Endodermal cell (in vitro differentiated cells): ENCODE data around the gene CNGB1. TPM values are rescaled to one million over a fixed set of nuclear protein-coding genes. Genes with fewer than 3 reads are reported as not detected.
A peak's percentile ranks its signal among the peaks of the same experiment; 100 is the strongest.
"Not testable (repeated sequence)": the region's sequence is repeated elsewhere in the genome, so short reads cannot be mapped to it uniquely, and the experiment has no call there.

Experiments used
- DNase-seq: peaks from one replicate; pipeline ENCODE4 v3.0.0-alpha.2; 2017
- H3K27ac ChIP-seq: 2 replicates; pipeline ENCODE4 v1.5.1; 2013; ENCODE audit warnings: mild to moderate bottlenecking, low read depth, low read length, moderate library complexity
- H3K27me3 ChIP-seq: 2 replicates; pipeline ENCODE4 v1.6.1; 2013; ENCODE audit warnings: mild to moderate bottlenecking, low read length, moderate library complexity; ENCODE audit not compliant: insufficient read depth, control insufficient read depth, poor library complexity, severe bottlenecking
- H3K36me3 ChIP-seq: 2 replicates; pipeline ENCODE4 v1.7.0; 2013; ENCODE audit warnings: mild to moderate bottlenecking, low read length, moderate library complexity; ENCODE audit not compliant: control insufficient read depth, insufficient read depth
- H3K4me1 ChIP-seq: one replicate; pipeline ENCODE4 v1.7.0; 2013; ENCODE audit warnings: low read length; ENCODE audit not compliant: control insufficient read depth, insufficient read depth
- H3K4me3 ChIP-seq: 2 replicates; pipeline ENCODE4 v1.5.1; 2013; ENCODE audit warnings: mild to moderate bottlenecking, low read length, moderate library complexity
- H3K9ac ChIP-seq: 2 replicates; pipeline ENCODE4 v1.6.1; 2013; ENCODE audit warnings: mild to moderate bottlenecking, low read length, moderate library complexity; ENCODE audit not compliant: poor library complexity, severe bottlenecking; ENCODE audit errors: extremely low read depth
- H3K9me3 ChIP-seq: 2 replicates; pipeline ENCODE4 v1.6.1; 2013; ENCODE audit warnings: mild to moderate bottlenecking, low read length, moderate library complexity; ENCODE audit not compliant: control insufficient read depth
- H3K27ac Mint-ChIP-seq: 2 replicates; pipeline ENCODE4 v1.8.0; 2020; ENCODE audit warnings: mixed read lengths
- H3K27me3 Mint-ChIP-seq: 2 replicates; pipeline ENCODE4 v1.8.0; 2021; ENCODE audit warnings: mild to moderate bottlenecking, mixed read lengths; ENCODE audit not compliant: insufficient read depth
- H3K36me3 Mint-ChIP-seq: 2 replicates; pipeline ENCODE4 v1.8.0; 2020; ENCODE audit warnings: low read depth, mixed read lengths
- H3K4me1 Mint-ChIP-seq: 2 replicates; pipeline ENCODE4 v1.8.0; 2020; ENCODE audit warnings: mixed read lengths
- H3K4me3 Mint-ChIP-seq: 2 replicates; pipeline ENCODE4 v1.8.0; 2020; ENCODE audit warnings: mild to moderate bottlenecking, moderate library complexity, mixed read lengths
- H3K9me3 Mint-ChIP-seq: 2 replicates; pipeline ENCODE4 v1.8.0; 2020; ENCODE audit warnings: mild to moderate bottlenecking, mixed read lengths
- WGBS, 2 experiments: methylation state at CpG; one replicate each; pipeline versions ENCODE4 v1.1.5 to v1.1.7; 2013; ENCODE audit warnings: missing lambda C conversion rate in 2 of 2, mixed read lengths in 1 of 2; ENCODE audit not compliant: insufficient coverage in 1 of 2, insufficient read length in 1 of 2; 5-methylcytosine and 5-hydroxymethylcytosine counted together
- total RNA-seq, 2 donors: library from RNA; stranded (reverse); fragmentation: NEBNext Ultra II Directional in 1 of 2; extraction: Animal tissue kit (Norgen Biotek cat#: 25700) in 1 of 2; gene quantifications; 2 replicates in 1 of 2; 3 replicates in 1 of 2; pipeline ENCODE4 v1.2.1, GENCODE V29; 2021
- TF ChIP-seq, protein P1 (sequence below): fragments of 200-600 bp; sonication (generic); conservative IDR thresholded peaks from 2 replicates; pipeline ENCODE4 v1.5.0; 2021; ENCODE audit warnings: antibody characterized with exemption, mild to moderate bottlenecking

CNGB1 gene
- total RNA-seq, 2 donors from 2014 or later = 0.29 to 0.60 TPM

DNA sequence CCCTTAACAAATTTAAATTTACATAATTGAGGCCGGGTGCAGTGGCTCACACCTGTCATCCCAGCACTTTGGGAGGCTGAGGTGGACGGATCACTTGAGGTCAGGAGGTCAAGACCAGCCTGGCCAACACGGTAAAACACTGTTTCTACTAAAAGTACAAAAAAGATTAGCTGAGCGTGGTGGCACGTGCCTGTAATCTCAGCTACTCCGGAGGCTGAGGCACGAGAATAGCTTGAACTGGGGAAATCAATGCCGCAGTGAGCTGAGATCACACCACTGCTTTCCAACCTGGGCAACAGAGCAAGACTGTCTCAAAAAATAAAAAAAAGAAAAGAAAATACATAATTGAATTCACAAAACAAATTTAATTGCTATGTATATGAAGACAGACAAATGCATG, 112.3 kb downstream of the CNGB1 start:
- Histone ChIP-seq H3K36me3 (no peaks in the 10 kb centered on the region), H3K9me3 (no peaks in the 10 kb centered on the region), H3K27ac (no peak overlapping the region), H3K27me3 (no peaks in the 10 kb centered on the region), H3K4me1 (peaks cover 5% of the 10 kb centered on the region), H3K9ac (no peak overlapping the region), H3K4me3 (no peak overlapping the region)
- H3K9me3 Mint-ChIP-seq = peaks cover 13% of the 10 kb centered on the region
- DNase-seq = peak; percentile 38
- no peak overlapping the region for H3K27ac Mint-ChIP-seq
- H3K4me1 Mint-ChIP-seq = peaks cover 27% of the 10 kb centered on the region
- no peaks in the 10 kb centered on the region for H3K36me3 Mint-ChIP-seq
- no peak overlapping the region for H3K4me3 Mint-ChIP-seq
- WGBS, 2 experiments = 71 to 72% methylated on average over 7 to 8 of the region's 8 CpGs
- TF ChIP-seq, protein P1, sequence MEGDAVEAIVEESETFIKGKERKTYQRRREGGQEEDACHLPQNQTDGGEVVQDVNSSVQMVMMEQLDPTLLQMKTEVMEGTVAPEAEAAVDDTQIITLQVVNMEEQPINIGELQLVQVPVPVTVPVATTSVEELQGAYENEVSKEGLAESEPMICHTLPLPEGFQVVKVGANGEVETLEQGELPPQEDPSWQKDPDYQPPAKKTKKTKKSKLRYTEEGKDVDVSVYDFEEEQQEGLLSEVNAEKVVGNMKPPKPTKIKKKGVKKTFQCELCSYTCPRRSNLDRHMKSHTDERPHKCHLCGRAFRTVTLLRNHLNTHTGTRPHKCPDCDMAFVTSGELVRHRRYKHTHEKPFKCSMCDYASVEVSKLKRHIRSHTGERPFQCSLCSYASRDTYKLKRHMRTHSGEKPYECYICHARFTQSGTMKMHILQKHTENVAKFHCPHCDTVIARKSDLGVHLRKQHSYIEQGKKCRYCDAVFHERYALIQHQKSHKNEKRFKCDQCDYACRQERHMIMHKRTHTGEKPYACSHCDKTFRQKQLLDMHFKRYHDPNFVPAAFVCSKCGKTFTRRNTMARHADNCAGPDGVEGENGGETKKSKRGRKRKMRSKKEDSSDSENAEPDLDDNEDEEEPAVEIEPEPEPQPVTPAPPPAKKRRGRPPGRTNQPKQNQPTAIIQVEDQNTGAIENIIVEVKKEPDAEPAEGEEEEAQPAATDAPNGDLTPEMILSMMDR = no peak
- no peaks in the 10 kb centered on the region for H3K27me3 Mint-ChIP-seq

DNA sequence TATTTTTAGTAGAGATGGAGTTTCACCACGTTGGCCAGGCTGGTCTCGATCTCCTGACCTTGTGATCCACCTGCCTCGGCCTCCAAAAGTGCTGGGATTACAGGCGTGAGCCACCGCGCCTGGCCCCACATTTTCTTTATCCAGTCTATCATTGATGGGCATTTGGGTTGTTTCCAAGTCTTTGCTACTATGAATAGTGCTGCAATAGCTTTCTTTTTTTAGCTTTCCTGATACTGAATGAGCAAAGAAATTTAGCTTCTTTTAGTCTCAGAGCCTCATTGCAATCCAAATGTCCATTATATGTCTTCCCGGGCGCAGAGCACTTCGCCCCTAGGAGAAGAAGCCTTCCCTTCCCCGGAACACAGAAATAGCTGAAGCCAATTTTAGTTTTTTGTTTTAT, 112.9 kb downstream of the CNGB1 start:
- H3K27me3 ChIP-seq, H3K36me3 Mint-ChIP-seq, H3K36me3 ChIP-seq, H3K27me3 Mint-ChIP-seq, DNase-seq, H3K27ac ChIP-seq, H3K27ac Mint-ChIP-seq, H3K4me3 Mint-ChIP-seq, H3K4me3 ChIP-seq, H3K4me1 ChIP-seq, H3K9me3 ChIP-seq, H3K9ac ChIP-seq: not testable (repeated sequence)
- Mint-ChIP-seq H3K4me1 (peaks cover 21% of the 10 kb centered on the region), H3K9me3 (peaks cover 13% of the 10 kb centered on the region)
- 92 to 96% methylated on average over 9 of the region's 10 CpGs for WGBS, 2 experiments

DNA sequence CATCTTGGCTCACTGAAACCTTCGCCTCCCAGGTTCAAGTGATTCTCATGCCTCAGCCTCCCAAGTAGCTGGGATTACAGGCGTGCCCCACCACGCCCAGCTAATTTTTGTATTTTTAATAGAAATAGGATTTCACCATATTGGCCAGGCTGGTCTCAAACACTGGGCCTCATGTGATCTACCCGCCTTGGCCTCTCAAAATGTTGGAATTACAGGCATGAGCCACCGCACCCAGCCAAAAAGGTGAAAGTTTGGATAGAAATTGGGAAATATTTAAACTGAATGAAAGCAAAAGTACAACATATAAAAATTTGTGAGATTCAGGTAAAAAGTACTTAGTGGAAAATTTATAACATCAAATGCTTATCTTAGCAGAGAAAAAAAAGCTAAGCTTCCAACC, 115.7 kb downstream of the CNGB1 start:
- Histone ChIP-seq H3K4me3 (no peak overlapping the region), H3K27me3 (no peaks in the 10 kb centered on the region), H3K27ac (no peak overlapping the region), H3K9ac (no peak overlapping the region), H3K36me3 (no peaks in the 10 kb centered on the region), H3K9me3 (no peaks in the 10 kb centered on the region), H3K4me1 (no peaks in the 10 kb centered on the region)
- Mint-ChIP-seq H3K27me3 (no peaks in the 10 kb centered on the region), H3K4me1 (peaks cover 14% of the 10 kb centered on the region), H3K36me3 (no peaks in the 10 kb centered on the region), H3K9me3 (peaks cover 13% of the 10 kb centered on the region), H3K27ac (no peak overlapping the region), H3K4me3 (no peak overlapping the region)
- TF ChIP-seq, protein P1 = no peak
- no peak for DNase-seq
- 94 to 95% methylated on average over 5 of the region's 5 CpGs for WGBS, 2 experiments

DNA sequence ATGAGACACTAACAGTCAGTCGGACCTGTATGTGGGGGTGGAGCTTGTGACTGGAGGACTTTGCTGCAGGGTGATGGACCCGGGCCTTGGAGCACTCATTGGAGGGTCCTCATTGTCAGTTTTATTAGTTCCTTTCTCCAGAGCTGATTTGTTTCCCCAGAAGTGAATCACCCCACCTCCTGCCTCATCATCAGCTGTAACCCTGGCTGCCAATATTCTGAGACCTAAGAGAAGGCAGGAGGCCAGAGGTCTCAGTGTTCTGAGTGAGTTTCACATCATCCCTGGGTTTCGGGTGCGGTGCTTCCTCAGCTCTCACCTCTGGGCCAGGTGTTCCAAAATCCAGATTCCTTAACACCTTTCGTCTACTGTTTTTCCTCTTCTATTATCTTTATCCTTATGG, 118.7 kb downstream of the CNGB1 start:
- no peaks in the 10 kb centered on the region for H3K27me3 ChIP-seq
- no peak overlapping the region for H3K27ac ChIP-seq
- H3K4me3 Mint-ChIP-seq = no peak overlapping the region
- H3K4me3 ChIP-seq = no peak overlapping the region
- H3K9me3 Mint-ChIP-seq = peaks cover 8% of the 10 kb centered on the region
- no peak overlapping the region for H3K9ac ChIP-seq
- TF ChIP-seq, protein P1 = no peak
- WGBS, 2 experiments = 88 to 94% methylated on average over 3 to 5 of the region's 5 CpGs
- DNase-seq = no peak
- H3K27ac Mint-ChIP-seq = no peak overlapping the region
- no peaks in the 10 kb centered on the region for H3K4me1 ChIP-seq
- H3K27me3 Mint-ChIP-seq = no peaks in the 10 kb centered on the region
- H3K36me3 Mint-ChIP-seq = no peaks in the 10 kb centered on the region
- H3K36me3 ChIP-seq = no peaks in the 10 kb centered on the region
- H3K9me3 ChIP-seq = no peaks in the 10 kb centered on the region
- no peaks in the 10 kb centered on the region for H3K4me1 Mint-ChIP-seq
